ENCODE data around the gene IFNGR1. TPM values are rescaled to one million over a fixed set of nuclear protein-coding genes. Genes with fewer than 3 reads are reported as not detected.
A peak's percentile ranks its signal among the peaks of the same experiment; 100 is the strongest.

IFNGR1 gene
- total RNA-seq, 4 donors from 2014 or later, result 104 to 261 (median 147) TPM

GRCh38 chr6:137165375-137166246, 53.6 kb downstream of the IFNGR1 start:
- no peak for ATAC-seq (ENCODE audit: low FRiP score)
- no peak for TF ChIP-seq CTCF (IDR thresholded peaks at IDR 0.05)

GRCh38 chr6:137163732-137164318, 55.4 kb downstream of the IFNGR1 start:
- ATAC-seq (ENCODE audit: low FRiP score), result no peak

More at GRCh38 chr6:137165375-137166246, 53.6 kb downstream of the IFNGR1 start:
- no peak for DNase-seq (ENCODE audit: low spot score)

GRCh38 chr6:137162692-137163306, 56.4 kb downstream of the IFNGR1 start:
- DNase-seq (ENCODE audit: low spot score) (no peak), ATAC-seq (ENCODE audit: low FRiP score) (no peak)
- no peak for TF ChIP-seq CTCF (IDR thresholded peaks at IDR 0.05)

More at GRCh38 chr6:137163732-137164318, 55.4 kb downstream of the IFNGR1 start:
- TF ChIP-seq CTCF (IDR thresholded peaks at IDR 0.05), result no peak
- no peak for DNase-seq (ENCODE audit: low spot score)

GRCh38 chr6:137161949-137162348, 57.2 kb downstream of the IFNGR1 start:
- no peak for DNase-seq (ENCODE audit: low spot score)
- ATAC-seq (ENCODE audit: low FRiP score), result peak; percentile 30
- TF ChIP-seq CTCF (IDR thresholded peaks at IDR 0.05), result no peak

- DNase-seq (ENCODE audit: low spot score), result no peak
- peak; percentile 83 for ATAC-seq (ENCODE audit: low FRiP score)
- TF ChIP-seq CTCF (IDR thresholded peaks at IDR 0.05), result no peak
Measured at GRCh38 chr6:137160763-137161162, 58.4 kb downstream of the IFNGR1 start.

GRCh38 chr6:137159912-137160311, 59.3 kb downstream of the IFNGR1 start:
- TF ChIP-seq CTCF (IDR thresholded peaks at IDR 0.05), result no peak
- ATAC-seq (ENCODE audit: low FRiP score) (no peak), DNase-seq (ENCODE audit: low spot score) (no peak)

Data from omental fat pad (tissue), 4 donors.